ENCODE data around the gene ACTA1.

DNA sequence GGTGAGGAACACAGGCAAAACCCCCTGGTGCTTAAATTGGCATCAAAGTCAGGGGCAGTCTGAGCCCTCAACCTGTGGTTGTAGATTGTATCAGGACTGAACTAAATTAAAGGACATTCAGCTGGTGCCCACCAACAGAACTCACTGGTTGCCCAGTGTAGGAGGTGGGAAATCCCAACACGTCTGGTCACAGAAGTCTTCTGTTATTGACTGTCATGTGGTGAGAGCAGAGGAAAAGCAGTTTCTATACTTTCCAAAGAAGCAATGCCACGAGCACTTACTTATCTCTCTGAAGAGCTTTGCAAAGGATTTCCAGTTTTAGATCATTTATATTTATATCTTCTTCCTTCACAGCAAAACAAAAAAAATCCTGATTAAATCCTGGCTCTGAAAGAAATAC is 15.0 kb upstream of the ACTA1 start:
- TF ChIP-seq CTCF (IDR thresholded peaks at IDR 0.05; ENCODE audit: poor library complexity, severe bottlenecking): no peak
- TF ChIP-seq RAD21 (conservative IDR thresholded peaks at IDR 0.05): no peak
- TF ChIP-seq, protein P1, sequence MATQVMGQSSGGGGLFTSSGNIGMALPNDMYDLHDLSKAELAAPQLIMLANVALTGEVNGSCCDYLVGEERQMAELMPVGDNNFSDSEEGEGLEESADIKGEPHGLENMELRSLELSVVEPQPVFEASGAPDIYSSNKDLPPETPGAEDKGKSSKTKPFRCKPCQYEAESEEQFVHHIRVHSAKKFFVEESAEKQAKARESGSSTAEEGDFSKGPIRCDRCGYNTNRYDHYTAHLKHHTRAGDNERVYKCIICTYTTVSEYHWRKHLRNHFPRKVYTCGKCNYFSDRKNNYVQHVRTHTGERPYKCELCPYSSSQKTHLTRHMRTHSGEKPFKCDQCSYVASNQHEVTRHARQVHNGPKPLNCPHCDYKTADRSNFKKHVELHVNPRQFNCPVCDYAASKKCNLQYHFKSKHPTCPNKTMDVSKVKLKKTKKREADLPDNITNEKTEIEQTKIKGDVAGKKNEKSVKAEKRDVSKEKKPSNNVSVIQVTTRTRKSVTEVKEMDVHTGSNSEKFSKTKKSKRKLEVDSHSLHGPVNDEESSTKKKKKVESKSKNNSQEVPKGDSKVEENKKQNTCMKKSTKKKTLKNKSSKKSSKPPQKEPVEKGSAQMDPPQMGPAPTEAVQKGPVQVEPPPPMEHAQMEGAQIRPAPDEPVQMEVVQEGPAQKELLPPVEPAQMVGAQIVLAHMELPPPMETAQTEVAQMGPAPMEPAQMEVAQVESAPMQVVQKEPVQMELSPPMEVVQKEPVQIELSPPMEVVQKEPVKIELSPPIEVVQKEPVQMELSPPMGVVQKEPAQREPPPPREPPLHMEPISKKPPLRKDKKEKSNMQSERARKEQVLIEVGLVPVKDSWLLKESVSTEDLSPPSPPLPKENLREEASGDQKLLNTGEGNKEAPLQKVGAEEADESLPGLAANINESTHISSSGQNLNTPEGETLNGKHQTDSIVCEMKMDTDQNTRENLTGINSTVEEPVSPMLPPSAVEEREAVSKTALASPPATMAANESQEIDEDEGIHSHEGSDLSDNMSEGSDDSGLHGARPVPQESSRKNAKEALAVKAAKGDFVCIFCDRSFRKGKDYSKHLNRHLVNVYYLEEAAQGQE (IDR thresholded peaks at IDR 0.05; ENCODE audit: borderline replicate concordance): no peak
- TF ChIP-seq EP300 (conservative IDR thresholded peaks at IDR 0.05; ENCODE audit: poor library complexity, severe bottlenecking): no peak

Measured in neural cell (in vitro differentiated cells).